Measurements from ENCODE around the gene MROH8.
"Not testable (repeated sequence)": the region's sequence is repeated elsewhere in the genome, so short reads cannot be mapped to it uniquely, and the experiment has no call there.

Gene MROH8

GRCh38 chr20:37077009-37077408, 102.3 kb downstream of the MROH8 start:
- DNase-seq = no peak

GRCh38 chr20:37075932-37076685, 103.2 kb downstream of the MROH8 start:
- DNase-seq = no peak

- no peak for DNase-seq
These were observed 106.8 kb downstream of the MROH8 start for GRCh38 chr20:37072293-37073196.

GRCh38 chr20:37071481-37071911, 107.9 kb downstream of the MROH8 start:
- no peak for DNase-seq

GRCh38 chr20:37069563-37069962, 109.8 kb downstream of the MROH8 start:
- DNase-seq = not testable (repeated sequence)

GRCh38 chr20:37066168-37066567, 113.2 kb downstream of the MROH8 start:
- no peak for DNase-seq

- no peak for DNase-seq
These were observed 124.1 kb downstream of the MROH8 start for GRCh38 chr20:37055276-37055675.

GRCh38 chr20:37053230-37053950, 126.0 kb downstream of the MROH8 start:
- DNase-seq = no peak
